ENCODE data around the gene USP15.

The USP15 gene

DNA sequence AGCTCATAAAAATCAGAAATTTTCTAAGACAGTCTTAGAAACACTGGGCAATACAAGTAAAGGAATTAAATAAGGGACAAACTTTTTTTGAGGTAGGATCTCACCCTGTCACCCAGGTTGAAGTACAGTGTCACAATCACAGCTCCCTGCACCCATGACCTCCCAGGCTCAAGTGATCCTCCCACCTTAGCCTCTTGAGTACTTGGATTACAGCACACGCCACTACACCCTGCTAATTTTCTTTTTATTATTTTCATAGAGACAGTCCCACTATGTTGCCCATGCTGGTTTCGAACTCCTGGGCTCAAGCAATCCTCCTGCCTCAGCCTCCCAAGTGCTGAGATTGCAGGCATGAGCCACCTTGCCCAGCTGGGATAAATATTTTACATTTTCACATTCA, 90.3 kb downstream of the USP15 start:
- TF ChIP-seq, protein P1, sequence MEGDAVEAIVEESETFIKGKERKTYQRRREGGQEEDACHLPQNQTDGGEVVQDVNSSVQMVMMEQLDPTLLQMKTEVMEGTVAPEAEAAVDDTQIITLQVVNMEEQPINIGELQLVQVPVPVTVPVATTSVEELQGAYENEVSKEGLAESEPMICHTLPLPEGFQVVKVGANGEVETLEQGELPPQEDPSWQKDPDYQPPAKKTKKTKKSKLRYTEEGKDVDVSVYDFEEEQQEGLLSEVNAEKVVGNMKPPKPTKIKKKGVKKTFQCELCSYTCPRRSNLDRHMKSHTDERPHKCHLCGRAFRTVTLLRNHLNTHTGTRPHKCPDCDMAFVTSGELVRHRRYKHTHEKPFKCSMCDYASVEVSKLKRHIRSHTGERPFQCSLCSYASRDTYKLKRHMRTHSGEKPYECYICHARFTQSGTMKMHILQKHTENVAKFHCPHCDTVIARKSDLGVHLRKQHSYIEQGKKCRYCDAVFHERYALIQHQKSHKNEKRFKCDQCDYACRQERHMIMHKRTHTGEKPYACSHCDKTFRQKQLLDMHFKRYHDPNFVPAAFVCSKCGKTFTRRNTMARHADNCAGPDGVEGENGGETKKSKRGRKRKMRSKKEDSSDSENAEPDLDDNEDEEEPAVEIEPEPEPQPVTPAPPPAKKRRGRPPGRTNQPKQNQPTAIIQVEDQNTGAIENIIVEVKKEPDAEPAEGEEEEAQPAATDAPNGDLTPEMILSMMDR (IDR thresholded peaks at IDR 0.05; ENCODE audit: low read depth, low read length, poor library complexity, severe bottlenecking), result no peak
- TF ChIP-seq EZH2phosphoT487 (IDR thresholded peaks at IDR 0.05; ENCODE audit: borderline replicate concordance, low read length), result no peak
- Histone ChIP-seq H3K36me3 (ENCODE audit: control insufficient read depth, low read length) (peaks cover 13% of the 10 kb centered on the region), H3K4me1 (ENCODE audit: control insufficient read depth, low read length) (no peaks in the 10 kb centered on the region), H3K9me3 (ENCODE audit: control insufficient read depth, insufficient read depth, low read length) (no peaks in the 10 kb centered on the region), H3K9me2 (replicated peaks; ENCODE audit: control insufficient read depth, low read length) (no peaks in the 10 kb centered on the region), H3K4me2 (ENCODE audit: low read length) (no peak overlapping the region), H3F3A (ENCODE audit: control insufficient read depth, insufficient read depth) (no peaks in the 10 kb centered on the region), H3K27ac (ENCODE audit: low read depth, low read length) (no peak overlapping the region), H3K79me2 (ENCODE audit: control insufficient read depth, low read length) (no peaks in the 10 kb centered on the region), H3K4me3 (ENCODE audit: low read length) (no peak overlapping the region), H3K27me3 (ENCODE audit: control insufficient read depth, low read length) (no peaks in the 10 kb centered on the region), H4K20me1 (ENCODE audit: control insufficient read depth, insufficient read depth, low read depth, low read length) (no peaks in the 10 kb centered on the region)

DNA sequence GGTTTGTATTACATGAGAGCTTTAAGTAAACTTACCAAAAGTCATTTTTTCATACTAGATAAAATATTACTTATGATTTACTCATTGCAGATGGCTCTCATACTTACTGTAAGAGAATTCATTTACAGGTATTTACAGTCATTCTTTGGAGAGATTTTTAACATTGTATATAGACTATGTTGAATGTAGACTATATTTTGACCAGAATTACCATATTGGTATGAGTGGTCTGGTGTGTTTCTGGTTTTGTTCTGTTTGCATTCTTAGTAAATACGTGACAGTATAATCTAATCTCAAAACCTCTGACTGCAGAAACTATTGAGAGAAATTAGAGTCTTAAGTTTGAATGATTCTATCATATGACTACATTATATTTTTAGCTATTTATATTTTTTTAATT, 91.1 kb downstream of the USP15 start:
- Histone ChIP-seq H3K9me3 (ENCODE audit: control insufficient read depth, insufficient read depth, low read length) (no peaks in the 10 kb centered on the region), H3K79me2 (ENCODE audit: control insufficient read depth, low read length) (no peaks in the 10 kb centered on the region), H3K27me3 (ENCODE audit: control insufficient read depth, low read length) (no peaks in the 10 kb centered on the region), H4K20me1 (ENCODE audit: control insufficient read depth, insufficient read depth, low read depth, low read length) (no peaks in the 10 kb centered on the region), H3K27ac (ENCODE audit: low read depth, low read length) (no peak overlapping the region), H3K4me3 (ENCODE audit: low read length) (no peak overlapping the region), H3K9me2 (replicated peaks; ENCODE audit: control insufficient read depth, low read length) (no peaks in the 10 kb centered on the region), H3K36me3 (ENCODE audit: control insufficient read depth, low read length) (peaks cover 18% of the 10 kb centered on the region), H3K4me2 (ENCODE audit: low read length) (no peak overlapping the region), H3K4me1 (ENCODE audit: control insufficient read depth, low read length) (no peaks in the 10 kb centered on the region), H3F3A (ENCODE audit: control insufficient read depth, insufficient read depth) (no peaks in the 10 kb centered on the region)
- no peak for TF ChIP-seq EZH2phosphoT487 (IDR thresholded peaks at IDR 0.05; ENCODE audit: borderline replicate concordance, low read length)
- TF ChIP-seq, protein P1 (IDR thresholded peaks at IDR 0.05; ENCODE audit: low read depth, low read length, poor library complexity, severe bottlenecking), result no peak

DNA sequence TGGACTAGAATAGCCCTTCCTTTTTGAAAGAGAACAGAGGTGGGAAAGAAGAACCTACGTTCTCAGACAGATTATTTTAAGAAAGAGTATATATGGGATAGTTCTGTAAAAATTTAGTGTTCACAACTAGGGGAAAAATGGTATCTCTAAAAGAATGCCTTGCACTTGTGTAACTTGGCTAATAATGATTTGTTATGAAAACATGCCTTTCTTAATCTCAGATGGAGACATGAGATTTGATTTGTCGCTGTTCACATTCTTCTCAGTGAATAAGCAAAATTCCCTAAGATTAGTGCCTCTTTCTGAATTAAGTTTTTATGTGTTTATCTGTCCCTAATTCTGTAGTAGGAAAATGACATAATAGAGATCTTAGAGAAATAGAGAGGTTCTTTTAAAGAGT, 100.8 kb downstream of the USP15 start:
- Histone ChIP-seq H3K4me3 (ENCODE audit: low read length) (no peak overlapping the region), H3K79me2 (ENCODE audit: control insufficient read depth, low read length) (peaks cover 8% of the 10 kb centered on the region; the same call in 1 of the 2 replicates), H3K27ac (ENCODE audit: low read depth, low read length) (no peak overlapping the region), H3K9me2 (replicated peaks; ENCODE audit: control insufficient read depth, low read length) (no peaks in the 10 kb centered on the region), H3K4me1 (ENCODE audit: control insufficient read depth, low read length) (no peaks in the 10 kb centered on the region), H3K27me3 (ENCODE audit: control insufficient read depth, low read length) (no peaks in the 10 kb centered on the region), H4K20me1 (ENCODE audit: control insufficient read depth, insufficient read depth, low read depth, low read length) (no peaks in the 10 kb centered on the region), H3K4me2 (ENCODE audit: low read length) (no peak overlapping the region), H3K9me3 (ENCODE audit: control insufficient read depth, insufficient read depth, low read length) (no peaks in the 10 kb centered on the region), H3F3A (ENCODE audit: control insufficient read depth, insufficient read depth) (no peaks in the 10 kb centered on the region), H3K36me3 (ENCODE audit: control insufficient read depth, low read length) (peaks cover 23% of the 10 kb centered on the region)
- no peak for TF ChIP-seq EZH2phosphoT487 (IDR thresholded peaks at IDR 0.05; ENCODE audit: borderline replicate concordance, low read length)
- TF ChIP-seq, protein P1 (IDR thresholded peaks at IDR 0.05; ENCODE audit: low read depth, low read length, poor library complexity, severe bottlenecking), result no peak
